Neuronal stem cell (in vitro differentiated cells): Measurements from ENCODE around the gene XAGE3.
"Not testable (repeated sequence)": the region's sequence is repeated elsewhere in the genome, so short reads cannot be mapped to it uniquely, and the experiment has no call there.

ENCODE experiments used
- DNase-seq: peaks from one replicate; pipeline ENCODE4 v3.0.0-alpha.2; 2013; ENCODE audit warnings: low spot score
- H2AFZ ChIP-seq: one replicate; pipeline ENCODE4 v1.6.1; 2013; ENCODE audit warnings: mild to moderate bottlenecking, low read length, inconsistent platforms
- H2AK5ac ChIP-seq: 2 replicates; pipeline ENCODE4 v1.6.1; 2013; ENCODE audit warnings: low read depth, mild to moderate bottlenecking, inconsistent platforms, low read length, moderate library complexity, mixed read lengths
- H2BK120ac ChIP-seq: 2 replicates; pipeline ENCODE4 v1.6.1; 2013; ENCODE audit warnings: low read depth, mild to moderate bottlenecking, inconsistent platforms, low read length, moderate library complexity, mixed read lengths
- H2BK12ac ChIP-seq: one replicate; pipeline ENCODE4 v1.6.1; 2013; ENCODE audit warnings: low read length, inconsistent platforms
- H2BK15ac ChIP-seq: 2 replicates; pipeline ENCODE4 v1.6.1; 2013; ENCODE audit warnings: mild to moderate bottlenecking, low read length, inconsistent platforms, mixed read lengths
- H2BK5ac ChIP-seq: one replicate; pipeline ENCODE4 v1.6.1; 2013; ENCODE audit warnings: inconsistent platforms, mild to moderate bottlenecking, low read length, moderate library complexity
- H3K14ac ChIP-seq: one replicate; pipeline ENCODE4 v1.6.1; 2013; ENCODE audit warnings: low read length, inconsistent platforms
- H3K18ac ChIP-seq: 2 replicates; pipeline ENCODE4 v1.6.1; 2013; ENCODE audit warnings: low read length, inconsistent platforms
- H3K23ac ChIP-seq: 2 replicates; pipeline ENCODE4 v1.6.1; 2013; ENCODE audit warnings: low read depth, mild to moderate bottlenecking, mixed read lengths, low read length, inconsistent platforms; ENCODE audit not compliant: poor library complexity
- H3K27ac ChIP-seq: replicated peaks from 3 replicates; pipeline ENCODE4 v1.5.1; 2013; ENCODE audit warnings: low read length, inconsistent platforms
- H3K27me3 ChIP-seq, 3 experiments: 2 replicates each; pipeline ENCODE4 v1.6.1; 2013; ENCODE audit warnings: low read length in 3 of 3, mild to moderate bottlenecking in 2 of 3, inconsistent platforms in 1 of 3, low read depth in 1 of 3, mixed read lengths in 1 of 3, moderate library complexity in 1 of 3; ENCODE audit not compliant: control insufficient read depth in 3 of 3, insufficient read depth in 3 of 3
- H3K36me3 ChIP-seq, 2 donors: replicated peaks in 1 of 2; 2 replicates each; pipeline ENCODE4 v1.6.1; 2013; ENCODE audit warnings: low read length in 2 of 2; ENCODE audit not compliant: control insufficient read depth in 2 of 2, insufficient read depth in 2 of 2
- H3K4ac ChIP-seq: 2 replicates; pipeline ENCODE4 v1.6.1; 2013; ENCODE audit warnings: inconsistent platforms, mild to moderate bottlenecking, low read length, moderate library complexity
- H3K4me1 ChIP-seq, 2 donors: 1 replicate in 1 of 2; 2 replicates in 1 of 2; pipeline ENCODE4 v1.6.1; 2013; ENCODE audit warnings: low read length in 2 of 2, low read depth in 1 of 2; ENCODE audit not compliant: control insufficient read depth in 2 of 2, insufficient read depth in 1 of 2
- H3K4me2 ChIP-seq: one replicate; pipeline ENCODE4 v1.6.1; 2013; ENCODE audit warnings: mild to moderate bottlenecking, low read length, inconsistent platforms; ENCODE audit not compliant: insufficient read depth, poor library complexity, severe bottlenecking
- H3K4me3 ChIP-seq, 2 donors: 2 replicates each; pipeline ENCODE4 v1.5.1; 2013; ENCODE audit warnings: low read length in 2 of 2, mild to moderate bottlenecking in 2 of 2, inconsistent platforms in 1 of 2, moderate library complexity in 1 of 2
- H3K79me1 ChIP-seq: one replicate; pipeline ENCODE4 v1.6.1; 2013; ENCODE audit warnings: low read depth, mild to moderate bottlenecking, inconsistent platforms, low read length, moderate library complexity
- H3K9ac ChIP-seq: one replicate; pipeline ENCODE4 v1.6.1; 2013; ENCODE audit warnings: mild to moderate bottlenecking, low read depth, low read length, inconsistent platforms; ENCODE audit not compliant: poor library complexity
- H3K9me3 ChIP-seq, 2 donors: replicated peaks in 1 of 2; 2 replicates each; pipeline versions ENCODE3 to v1.6.1; 2013; ENCODE audit warnings: low read length in 2 of 2, mild to moderate bottlenecking in 2 of 2, inconsistent platforms in 1 of 2, low read depth in 1 of 2, mixed read lengths in 1 of 2, moderate library complexity in 1 of 2; ENCODE audit not compliant: control insufficient read depth in 2 of 2, insufficient read depth in 1 of 2
- H4K8ac ChIP-seq: one replicate; pipeline ENCODE4 v1.6.1; 2013; ENCODE audit warnings: low read depth, mild to moderate bottlenecking, inconsistent platforms, low read length, moderate library complexity
- H4K91ac ChIP-seq: one replicate; pipeline ENCODE4 v1.6.1; 2013; ENCODE audit warnings: low read length, low read depth, mild to moderate bottlenecking, inconsistent platforms; ENCODE audit not compliant: poor library complexity
- WGBS, 2 donors: extraction: QIAGEN DNeasy Blood & Tissue Kit; methylation state at CpG; one replicate each; pipeline ENCODE4 v1.1.7; 2013; ENCODE audit warnings: missing lambda C conversion rate in 2 of 2, mixed read lengths in 1 of 2; ENCODE audit not compliant: insufficient read length in 2 of 2, insufficient replicate concordance in 1 of 2; ENCODE audit errors: extremely low coverage in 2 of 2; 5-methylcytosine and 5-hydroxymethylcytosine counted together

Gene XAGE3

GRCh38 chrX:52896855-52897709 lies 29.2 kb upstream of the XAGE3 start, which contains the start of gene FAM156B:
Gene FAM156B (plus strand): TSS chrX:52897330. CDS start chrX:52907226, 9,896 bp downstream.
- H2AK5ac ChIP-seq, H3K4me1 ChIP-seq, H2BK15ac ChIP-seq, H3K36me3 ChIP-seq, H3K18ac ChIP-seq, H2BK12ac ChIP-seq, H3K27ac ChIP-seq, H3K79me1 ChIP-seq, H3K4ac ChIP-seq, H3K14ac ChIP-seq, H3K9me3 ChIP-seq, H2BK5ac ChIP-seq, H4K91ac ChIP-seq, H3K4me3 ChIP-seq, H2BK120ac ChIP-seq, H4K8ac ChIP-seq, H3K27me3 ChIP-seq, H3K4me2 ChIP-seq, H3K9ac ChIP-seq, H3K23ac ChIP-seq, DNase-seq, H2AFZ ChIP-seq: not testable (repeated sequence)
- no CpG with 5 or more reads among the region's 92 CpGs for WGBS, 2 donors

GRCh38 chrX:52896438-52896837 lies 28.6 kb upstream of the XAGE3 start:
- not testable (repeated sequence) for H2BK12ac ChIP-seq, DNase-seq, H2BK120ac ChIP-seq, H2AK5ac ChIP-seq, H3K4me1 ChIP-seq, H3K4me2 ChIP-seq, H3K9ac ChIP-seq, H4K91ac ChIP-seq, H2AFZ ChIP-seq, H2BK15ac ChIP-seq, H3K18ac ChIP-seq, H4K8ac ChIP-seq, H3K27ac ChIP-seq, H3K27me3 ChIP-seq, H3K14ac ChIP-seq, H3K23ac ChIP-seq, H3K79me1 ChIP-seq, H3K36me3 ChIP-seq, H3K4me3 ChIP-seq, H3K9me3 ChIP-seq, H3K4ac ChIP-seq, H2BK5ac ChIP-seq
- WGBS, 2 donors, result no CpG with 5 or more reads among the region's 8 CpGs

- H4K8ac ChIP-seq, H2BK5ac ChIP-seq, H3K4me1 ChIP-seq, H3K79me1 ChIP-seq, H2AFZ ChIP-seq, H2BK120ac ChIP-seq, H2BK15ac ChIP-seq, H3K23ac ChIP-seq, H2AK5ac ChIP-seq, H3K4ac ChIP-seq, H3K4me3 ChIP-seq, H4K91ac ChIP-seq, H3K9ac ChIP-seq, H3K4me2 ChIP-seq, H2BK12ac ChIP-seq, H3K27ac ChIP-seq, DNase-seq, H3K36me3 ChIP-seq, H3K9me3 ChIP-seq, H3K27me3 ChIP-seq, H3K18ac ChIP-seq, H3K14ac ChIP-seq: not testable (repeated sequence)
- no CpG with 5 or more reads among the region's 9 CpGs for WGBS, 2 donors
Measured at GRCh38 chrX:52888090-52888489, 20.2 kb upstream of the XAGE3 start.

- H2BK15ac ChIP-seq, H3K23ac ChIP-seq, H3K36me3 ChIP-seq, H3K4ac ChIP-seq, H3K14ac ChIP-seq, H3K9ac ChIP-seq, H3K9me3 ChIP-seq, DNase-seq, H3K27ac ChIP-seq, H3K4me2 ChIP-seq, H3K18ac ChIP-seq, H3K4me1 ChIP-seq, H3K4me3 ChIP-seq, H4K8ac ChIP-seq, H3K27me3 ChIP-seq, H2BK5ac ChIP-seq, H2AK5ac ChIP-seq, H2BK12ac ChIP-seq, H2BK120ac ChIP-seq, H3K79me1 ChIP-seq, H2AFZ ChIP-seq, H4K91ac ChIP-seq: not testable (repeated sequence)
- no CpG with 5 or more reads among the region's 10 CpGs for WGBS, 2 donors
Measured at GRCh38 chrX:52887459-52887858, 19.6 kb upstream of the XAGE3 start.
